ENCODE data around the gene ODF2. TPM values are rescaled to one million over a fixed set of nuclear protein-coding genes. Genes with fewer than 3 reads are reported as not detected.

Gene ODF2
- total RNA-seq, 1 experiment from 2014 or later = 80.6 TPM

GRCh38 chr9:128428644-128429512, 26.9 kb upstream of the ODF2 start:
- intact Hi-C loops (cut with micrococcal nuclease; ENCODE audit: unreplicated experiment) = no loop called here
- no TSS peak for BruUV-seq (replicated peaks)
- Histone ChIP-seq H3K9me3 (ENCODE audit: low read depth, low read length, poor library complexity, severe bottlenecking) (no peaks in the 10 kb centered on the region), H3K36me3 (ENCODE audit: insufficient read depth, low read length, poor library complexity, severe bottlenecking) (no peaks in the 10 kb centered on the region), H3K4me1 (ENCODE audit: insufficient read depth, low read length, poor library complexity, severe bottlenecking) (no peaks in the 10 kb centered on the region), H3K27me3 (replicated peaks; ENCODE audit: insufficient read depth, low read depth, low read length, poor library complexity) (no peaks in the 10 kb centered on the region), H3K27ac (ENCODE audit: low read depth, low read length, poor library complexity, severe bottlenecking) (peak overlapping the region; percentile 30), H3K4me3 (ENCODE audit: low read depth, low read length, poor library complexity, severe bottlenecking) (no peak overlapping the region)
- peak; percentile 66 for DNase-seq (ENCODE audit: low spot score)
- ChIA-PET CTCF (interaction anchor here (0.7 kb wide), 1 partner anchor 361 kb away, joined by 4 read pairs; the partner anchor contains the start of gene SLC25A25), POLR2A (ENCODE audit: low non-redundant PET) (no interaction called here)
- TF ChIP-seq, protein P1, sequence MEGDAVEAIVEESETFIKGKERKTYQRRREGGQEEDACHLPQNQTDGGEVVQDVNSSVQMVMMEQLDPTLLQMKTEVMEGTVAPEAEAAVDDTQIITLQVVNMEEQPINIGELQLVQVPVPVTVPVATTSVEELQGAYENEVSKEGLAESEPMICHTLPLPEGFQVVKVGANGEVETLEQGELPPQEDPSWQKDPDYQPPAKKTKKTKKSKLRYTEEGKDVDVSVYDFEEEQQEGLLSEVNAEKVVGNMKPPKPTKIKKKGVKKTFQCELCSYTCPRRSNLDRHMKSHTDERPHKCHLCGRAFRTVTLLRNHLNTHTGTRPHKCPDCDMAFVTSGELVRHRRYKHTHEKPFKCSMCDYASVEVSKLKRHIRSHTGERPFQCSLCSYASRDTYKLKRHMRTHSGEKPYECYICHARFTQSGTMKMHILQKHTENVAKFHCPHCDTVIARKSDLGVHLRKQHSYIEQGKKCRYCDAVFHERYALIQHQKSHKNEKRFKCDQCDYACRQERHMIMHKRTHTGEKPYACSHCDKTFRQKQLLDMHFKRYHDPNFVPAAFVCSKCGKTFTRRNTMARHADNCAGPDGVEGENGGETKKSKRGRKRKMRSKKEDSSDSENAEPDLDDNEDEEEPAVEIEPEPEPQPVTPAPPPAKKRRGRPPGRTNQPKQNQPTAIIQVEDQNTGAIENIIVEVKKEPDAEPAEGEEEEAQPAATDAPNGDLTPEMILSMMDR (conservative IDR thresholded peaks at IDR 0.05; ENCODE audit: low read depth, low read length) = no peak
- TF ChIP-seq EZH2 (IDR thresholded peaks at IDR 0.05; ENCODE audit: borderline replicate concordance, low read depth, low read length, poor library complexity, severe bottlenecking) = no peak

GRCh38 chr9:128429513-128430086, 26.2 kb upstream of the ODF2 start:
- BruUV-seq (replicated peaks) = no TSS peak
- H3K4me1 ChIP-seq (ENCODE audit: insufficient read depth, low read length, poor library complexity, severe bottlenecking) = no peaks in the 10 kb centered on the region
- H3K9me3 ChIP-seq (ENCODE audit: low read depth, low read length, poor library complexity, severe bottlenecking) = no peaks in the 10 kb centered on the region
- no peak for DNase-seq (ENCODE audit: low spot score)
- H3K4me3 ChIP-seq (ENCODE audit: low read depth, low read length, poor library complexity, severe bottlenecking) = no peak overlapping the region
- ChIA-PET POLR2A (ENCODE audit: low non-redundant PET) (no interaction called here), CTCF (interaction anchor here (0.7 kb wide), 1 partner anchor 361 kb away, joined by 4 read pairs; the partner anchor contains the start of gene SLC25A25)
- TF ChIP-seq, protein P1 (conservative IDR thresholded peaks at IDR 0.05; ENCODE audit: low read depth, low read length) = no peak
- TF ChIP-seq EZH2 (IDR thresholded peaks at IDR 0.05; ENCODE audit: borderline replicate concordance, low read depth, low read length, poor library complexity, severe bottlenecking) = no peak
- no peaks in the 10 kb centered on the region for H3K36me3 ChIP-seq (ENCODE audit: insufficient read depth, low read length, poor library complexity, severe bottlenecking)
- no peaks in the 10 kb centered on the region for H3K27me3 ChIP-seq (replicated peaks; ENCODE audit: insufficient read depth, low read depth, low read length, poor library complexity)
- intact Hi-C loops (cut with micrococcal nuclease; ENCODE audit: unreplicated experiment) = no loop called here
- no peak overlapping the region for H3K27ac ChIP-seq (ENCODE audit: low read depth, low read length, poor library complexity, severe bottlenecking)

DNA sequence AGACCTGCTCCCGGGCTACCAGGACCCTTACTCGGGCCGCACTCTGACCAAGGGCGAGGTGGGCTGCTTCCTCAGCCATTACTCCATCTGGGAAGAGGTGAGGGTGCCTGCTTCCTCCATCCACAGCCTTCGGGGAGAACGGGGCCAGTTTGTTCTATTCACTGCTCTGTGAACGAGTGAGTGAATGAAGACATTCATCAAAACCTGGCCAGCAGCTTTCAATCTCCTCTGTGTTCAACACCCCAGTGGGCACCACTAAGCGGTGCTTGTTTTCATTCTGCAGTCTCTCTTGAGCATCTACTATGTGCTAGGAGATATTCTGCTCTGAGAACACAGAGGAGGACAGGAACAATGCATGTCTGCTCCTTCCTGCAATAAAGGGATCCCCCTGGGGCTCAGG, 24.6 kb upstream of the ODF2 start:
- ChIA-PET CTCF (no interaction called here), POLR2A (ENCODE audit: low non-redundant PET) (no interaction called here)
- H3K27ac ChIP-seq (ENCODE audit: low read depth, low read length, poor library complexity, severe bottlenecking) = no peak overlapping the region
- H3K36me3 ChIP-seq (ENCODE audit: insufficient read depth, low read length, poor library complexity, severe bottlenecking) = no peaks in the 10 kb centered on the region
- no peaks in the 10 kb centered on the region for H3K4me1 ChIP-seq (ENCODE audit: insufficient read depth, low read length, poor library complexity, severe bottlenecking)
- H3K4me3 ChIP-seq (ENCODE audit: low read depth, low read length, poor library complexity, severe bottlenecking) = no peak overlapping the region
- DNase-seq (ENCODE audit: low spot score) = no peak
- TF ChIP-seq, protein P1 (conservative IDR thresholded peaks at IDR 0.05; ENCODE audit: low read depth, low read length) = no peak
- no peak for TF ChIP-seq EZH2 (IDR thresholded peaks at IDR 0.05; ENCODE audit: borderline replicate concordance, low read depth, low read length, poor library complexity, severe bottlenecking)
- no TSS peak for BruUV-seq (replicated peaks)
- intact Hi-C loops (cut with micrococcal nuclease; ENCODE audit: unreplicated experiment) = no loop called here
- H3K9me3 ChIP-seq (ENCODE audit: low read depth, low read length, poor library complexity, severe bottlenecking) = no peaks in the 10 kb centered on the region
- H3K27me3 ChIP-seq (replicated peaks; ENCODE audit: insufficient read depth, low read depth, low read length, poor library complexity) = no peaks in the 10 kb centered on the region
